ENCODE results near the gene PRKCZ. TPM values are rescaled to one million over a fixed set of nuclear protein-coding genes. Genes with fewer than 3 reads are reported as not detected.
A peak's percentile ranks its signal among the peaks of the same experiment; 100 is the strongest.

The PRKCZ gene
- polyA plus RNA-seq, 5 donors, result 34.6 to 48.9 (median 39.6) TPM

GRCh38 chr1:2190491-2190976 lies 140.3 kb downstream of the PRKCZ start:
- DNase-seq, result no peak

- DNase-seq, result peak; percentile 80 to 81
These were observed 142.1 kb downstream of the PRKCZ start for GRCh38 chr1:2192031-2192995.

- no peak for DNase-seq
These were observed 143.5 kb downstream of the PRKCZ start for GRCh38 chr1:2193514-2194281.

GRCh38 chr1:2194319-2194897 lies 144.2 kb downstream of the PRKCZ start, which contains the start of gene FAAP20:
FAAP20 (minus strand) TSS chr1:2194772; CDS start chr1:2194749, 23 bp downstream.
- no peak for DNase-seq

GRCh38 chr1:2194898-2195673 lies 144.9 kb downstream of the PRKCZ start:
- peak; percentile 89 to 91 for DNase-seq

- DNase-seq, result no peak
These were observed 145.6 kb downstream of the PRKCZ start for GRCh38 chr1:2195785-2196184.

- DNase-seq, result no peak
These were observed 146.9 kb downstream of the PRKCZ start for GRCh38 chr1:2196901-2197638.

- no peak for DNase-seq
These were observed 147.5 kb downstream of the PRKCZ start for GRCh38 chr1:2197707-2198165.

GRCh38 chr1:2198571-2198970 lies 148.4 kb downstream of the PRKCZ start:
- no peak for DNase-seq

- DNase-seq, result peak; percentile 87 to 88
These were observed 149.0 kb downstream of the PRKCZ start for GRCh38 chr1:2199042-2199810.

- no peak for DNase-seq
These were observed 150.2 kb downstream of the PRKCZ start for GRCh38 chr1:2200308-2200943.

GRCh38 chr1:2201062-2201461 lies 150.9 kb downstream of the PRKCZ start:
- DNase-seq, result no peak

- DNase-seq, result no peak
These were observed 151.9 kb downstream of the PRKCZ start for GRCh38 chr1:2202008-2202575.

GRCh38 chr1:2202843-2203601 lies 152.8 kb downstream of the PRKCZ start:
- no peak for DNase-seq

GRCh38 chr1:2203671-2204414 lies 153.6 kb downstream of the PRKCZ start:
- no peak for DNase-seq

- peak; percentile 77 to 79 for DNase-seq
These were observed 154.4 kb downstream of the PRKCZ start for GRCh38 chr1:2204415-2205190.
